ENCODE results near the gene CCDC170.

CCDC170 gene

GRCh38 chr6:151618717-151619116 lies 124.9 kb downstream of the CCDC170 start:
- no peak overlapping the region for H3K4me2 ChIP-seq
- no peaks in the 10 kb centered on the region for H3K4me1 ChIP-seq
- no peak overlapping the region for H3K27ac ChIP-seq
- no peaks in the 10 kb centered on the region for H3K36me3 ChIP-seq
- H3K9me3 ChIP-seq (replicated peaks in 1 of 11), result peaks cover 0 to 9% (median 0%) of the 10 kb centered on the region in 11 experiments; a peak in 3 of 22 replicates
- TF ChIP-seq Cebpa-rat (IDR thresholded peaks at IDR 0.05), result no peak
- no peaks in the 10 kb centered on the region for H4K20me1 ChIP-seq
- no peak overlapping the region for H3K4me3 ChIP-seq
- H3K9ac ChIP-seq, result no peak overlapping the region
- H3K27me3 ChIP-seq, result no peaks in the 10 kb centered on the region

- no peaks in the 10 kb centered on the region for H4K20me1 ChIP-seq
- no peak for TF ChIP-seq Cebpa-rat (IDR thresholded peaks at IDR 0.05)
- no peaks in the 10 kb centered on the region for H3K27me3 ChIP-seq
- H3K4me1 ChIP-seq, result no peaks in the 10 kb centered on the region
- H3K27ac ChIP-seq, result no peak overlapping the region
- H3K9me3 ChIP-seq (replicated peaks in 1 of 11), result peaks cover 0 to 9% (median 0%) of the 10 kb centered on the region in 11 experiments; a peak in 3 of 22 replicates
- no peak overlapping the region for H3K4me2 ChIP-seq
- no peak overlapping the region for H3K9ac ChIP-seq
- H3K36me3 ChIP-seq, result no peaks in the 10 kb centered on the region
- no peak overlapping the region for H3K4me3 ChIP-seq
Measured at GRCh38 chr6:151620179-151620578, 126.4 kb downstream of the CCDC170 start.

GRCh38 chr6:151624071-151624470 lies 130.3 kb downstream of the CCDC170 start:
- no peak overlapping the region for H3K4me3 ChIP-seq
- H3K9me3 ChIP-seq (replicated peaks in 1 of 11), result no peaks in the 10 kb centered on the region
- H4K20me1 ChIP-seq, result no peaks in the 10 kb centered on the region
- H3K27ac ChIP-seq, result no peak overlapping the region
- no peaks in the 10 kb centered on the region for H3K27me3 ChIP-seq
- H3K36me3 ChIP-seq, result no peaks in the 10 kb centered on the region
- TF ChIP-seq Cebpa-rat (IDR thresholded peaks at IDR 0.05), result no peak
- H3K4me2 ChIP-seq, result no peak overlapping the region
- H3K4me1 ChIP-seq, result peaks cover 0 to 5% (median 0%) of the 10 kb centered on the region in 10 experiments; a peak in 1 of 20 replicates
- no peak overlapping the region for H3K9ac ChIP-seq

DNA sequence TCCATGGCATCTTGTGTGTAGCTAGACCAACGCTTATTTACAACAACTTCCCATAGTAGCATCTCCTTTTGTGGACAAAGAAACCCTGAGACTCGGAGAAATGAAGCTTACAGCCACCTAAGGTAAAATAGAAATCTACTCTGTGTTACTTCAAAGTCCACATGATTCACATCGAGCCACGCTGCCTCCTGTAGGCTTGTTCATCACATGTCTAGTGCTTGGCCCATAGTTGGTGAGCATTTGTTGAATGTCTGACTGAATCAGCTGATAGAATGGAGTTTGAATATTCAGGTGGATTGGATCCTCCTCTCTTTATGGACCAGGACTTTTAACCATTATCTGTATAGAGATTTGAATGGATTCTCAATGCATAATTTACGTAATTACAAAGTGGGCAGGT lies 130.7 kb downstream of the CCDC170 start:
- no peaks in the 10 kb centered on the region for H3K9me3 ChIP-seq (replicated peaks in 1 of 11)
- H3K4me1 ChIP-seq, result peaks cover 0 to 5% (median 0%) of the 10 kb centered on the region in 10 experiments; a peak in 1 of 20 replicates
- no peak overlapping the region for H3K4me3 ChIP-seq
- H4K20me1 ChIP-seq, result no peaks in the 10 kb centered on the region
- no peak overlapping the region for H3K4me2 ChIP-seq
- H3K9ac ChIP-seq, result no peak overlapping the region
- H3K36me3 ChIP-seq, result no peaks in the 10 kb centered on the region
- no peaks in the 10 kb centered on the region for H3K27me3 ChIP-seq
- TF ChIP-seq Cebpa-rat (IDR thresholded peaks at IDR 0.05), result no peak
- H3K27ac ChIP-seq, result no peak overlapping the region

DNA sequence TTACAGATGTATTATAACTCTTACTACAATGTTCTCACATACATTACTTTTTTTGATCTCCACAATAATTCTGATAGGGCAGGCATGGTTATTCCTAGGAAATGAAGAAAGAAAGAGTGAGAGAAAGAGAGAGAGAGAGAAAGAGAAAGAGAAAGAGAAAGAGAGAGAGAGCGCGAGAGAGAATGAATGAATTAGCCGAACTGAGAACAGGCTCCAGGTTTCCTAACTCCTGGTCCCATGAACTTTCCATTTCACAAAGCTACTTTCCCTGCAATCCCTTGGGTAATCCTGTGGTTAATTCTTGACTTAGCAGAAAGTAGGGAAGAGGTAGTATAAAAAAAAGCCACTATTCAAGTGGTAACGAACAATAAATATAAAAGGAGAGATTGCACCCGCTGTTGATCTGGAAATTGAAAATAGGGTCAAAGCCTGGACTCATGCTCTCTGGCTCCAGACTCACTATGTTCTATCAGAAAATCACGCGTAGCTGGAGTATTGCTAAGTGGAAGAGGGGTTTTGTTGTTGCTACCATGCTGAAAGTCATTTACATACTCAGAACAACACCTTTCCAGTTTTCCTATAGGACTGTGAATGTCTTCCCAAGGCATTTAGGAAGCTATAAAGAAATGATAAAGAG lies 131.2 kb downstream of the CCDC170 start:
- Histone ChIP-seq H3K36me3 (no peaks in the 10 kb centered on the region), H3K4me2 (no peak overlapping the region), H3K9ac (no peak overlapping the region), H3K9me3 (replicated peaks in 1 of 11) (no peaks in the 10 kb centered on the region), H3K4me1 (peaks cover 0 to 5% (median 0%) of the 10 kb centered on the region in 10 experiments; a peak in 1 of 20 replicates), H4K20me1 (no peaks in the 10 kb centered on the region), H3K27me3 (no peaks in the 10 kb centered on the region), H3K27ac (no peak overlapping the region), H3K4me3 (no peak overlapping the region)
- TF ChIP-seq Cebpa-rat (IDR thresholded peaks at IDR 0.05), result no peak

- no peaks in the 10 kb centered on the region for H4K20me1 ChIP-seq
- no peak overlapping the region for H3K27ac ChIP-seq
- H3K27me3 ChIP-seq, result no peaks in the 10 kb centered on the region
- H3K36me3 ChIP-seq, result no peaks in the 10 kb centered on the region
- no peak overlapping the region for H3K9ac ChIP-seq
- TF ChIP-seq Cebpa-rat (IDR thresholded peaks at IDR 0.05), result no peak
- H3K4me2 ChIP-seq, result no peak overlapping the region
- no peak overlapping the region for H3K4me3 ChIP-seq
- H3K9me3 ChIP-seq (replicated peaks in 1 of 11), result no peaks in the 10 kb centered on the region
- peaks cover 0 to 5% (median 0%) of the 10 kb centered on the region in 10 experiments; a peak in 1 of 20 replicates for H3K4me1 ChIP-seq
Measured at GRCh38 chr6:151627689-151628444, 134.1 kb downstream of the CCDC170 start.

- TF ChIP-seq Cebpa-rat (IDR thresholded peaks at IDR 0.05), result no peak
- no peak overlapping the region for H3K4me3 ChIP-seq
- H3K27me3 ChIP-seq, result no peaks in the 10 kb centered on the region
- no peaks in the 10 kb centered on the region for H3K36me3 ChIP-seq
- no peak overlapping the region for H3K9ac ChIP-seq
- no peaks in the 10 kb centered on the region for H4K20me1 ChIP-seq
- no peaks in the 10 kb centered on the region for H3K9me3 ChIP-seq (replicated peaks in 1 of 11)
- no peak overlapping the region for H3K4me2 ChIP-seq
- no peak overlapping the region for H3K27ac ChIP-seq
- H3K4me1 ChIP-seq, result peaks cover 0 to 5% (median 0%) of the 10 kb centered on the region in 10 experiments; a peak in 1 of 20 replicates
Measured at GRCh38 chr6:151629791-151630190, 136.0 kb downstream of the CCDC170 start.

DNA sequence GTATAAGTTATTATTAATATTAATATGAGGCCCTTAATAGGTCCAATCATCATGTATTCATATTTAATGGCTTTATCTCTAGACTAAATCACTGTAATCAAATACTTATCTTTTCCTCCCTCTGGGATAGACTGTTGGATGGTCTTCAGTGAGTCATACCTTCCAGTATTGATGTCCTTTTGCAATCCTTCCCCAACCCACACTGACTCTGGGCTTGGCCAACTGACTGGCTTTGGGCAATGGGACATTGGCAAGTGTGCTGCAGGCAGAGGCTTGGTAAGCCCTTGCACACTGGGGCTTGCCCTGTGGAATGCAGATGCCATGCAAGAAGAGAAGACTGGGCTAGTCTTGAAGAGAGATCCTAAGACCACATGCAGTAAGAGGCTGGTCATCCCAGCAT lies 136.6 kb downstream of the CCDC170 start:
- Histone ChIP-seq H3K27me3 (no peaks in the 10 kb centered on the region), H3K9me3 (replicated peaks in 1 of 11) (no peaks in the 10 kb centered on the region)
- TF ChIP-seq Cebpa-rat (IDR thresholded peaks at IDR 0.05), result no peak

DNA sequence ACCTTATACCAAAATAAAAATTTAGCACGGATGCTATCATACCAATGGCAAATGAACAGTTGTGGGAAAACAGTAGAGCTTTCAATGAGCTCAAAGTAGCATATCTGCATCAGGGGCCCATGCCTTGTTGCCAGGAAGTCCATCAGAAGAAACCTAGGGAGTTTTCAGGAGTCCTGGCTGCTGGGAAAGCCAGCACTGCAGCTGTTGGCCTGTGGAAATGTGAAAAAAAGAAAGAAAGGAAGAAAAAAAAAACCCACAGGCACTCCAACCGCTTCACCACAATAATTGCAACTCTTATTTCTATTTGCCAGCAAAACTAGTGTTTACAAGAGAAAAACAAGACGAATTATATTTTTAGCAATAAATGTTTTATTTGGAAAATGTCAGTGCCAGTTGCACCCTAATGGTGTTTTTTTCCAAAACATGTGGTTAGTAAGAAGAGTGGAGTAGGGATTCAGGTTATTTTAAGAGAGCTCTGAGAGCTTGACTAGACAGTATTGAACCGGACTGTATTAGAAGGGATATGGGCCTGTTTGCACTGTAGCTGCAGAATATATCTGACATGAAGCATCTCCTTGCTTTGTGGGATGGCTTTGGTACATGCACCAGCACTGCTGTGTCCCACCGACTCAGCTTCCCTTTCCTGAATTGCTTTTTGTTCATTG lies 137.3 kb downstream of the CCDC170 start:
- no peak for TF ChIP-seq Cebpa-rat (IDR thresholded peaks at IDR 0.05)
- Histone ChIP-seq H3K27ac (no peak overlapping the region), H3K27me3 (no peaks in the 10 kb centered on the region), H3K9me3 (replicated peaks in 1 of 11) (no peaks in the 10 kb centered on the region), H3K4me2 (no peak overlapping the region), H4K20me1 (no peaks in the 10 kb centered on the region), H3K4me3 (no peak overlapping the region), H3K9ac (no peak overlapping the region), H3K36me3 (no peaks in the 10 kb centered on the region), H3K4me1 (peaks cover 0 to 5% (median 0%) of the 10 kb centered on the region in 10 experiments; a peak in 1 of 20 replicates)

More for the DNA sequence above, 136.6 kb downstream of the CCDC170 start:
- no peaks in the 10 kb centered on the region for H3K36me3 ChIP-seq
- H3K9ac ChIP-seq, result no peak overlapping the region
- H3K4me1 ChIP-seq, result peaks cover 0 to 5% (median 0%) of the 10 kb centered on the region in 10 experiments; a peak in 1 of 20 replicates
- H3K4me3 ChIP-seq, result no peak overlapping the region
- no peaks in the 10 kb centered on the region for H4K20me1 ChIP-seq
- no peak overlapping the region for H3K4me2 ChIP-seq
- no peak overlapping the region for H3K27ac ChIP-seq

Measured in BLaER1 treated with 17β-estradiol and CSF1 and Interleukin-3, amounts not matched to agents 10 nM and 100 nM (cell line).